GM12878 (cell line): Measurements from ENCODE around the gene IGFBP1. TPM values are rescaled to one million over a fixed set of nuclear protein-coding genes. Genes with fewer than 3 reads are reported as not detected.

Experiments
- ATAC-seq: fragments of 200-7000 bp; cut with Tn5 transposase; 3 replicates; pipeline ENCODE4 v1.9.1; 2020; ENCODE audit warnings: mild to moderate bottlenecking, moderate library complexity
- BruUV-seq: library from RNA; stranded (reverse); fragments of 400-500 nt; replicated peaks from 2 replicates; lab custom pipeline; 2021; lab: Mats Ljungman, UMichigan
- CTCF ChIA-PET: fragments of 300-600 bp; sonication (Branson Sonifier 250); formaldehyde crosslinking; extraction: SDS; loops from one replicate; lab custom pipeline; 2021; ENCODE audit warnings: inconsistent platforms; lab: Yijun Ruan, JAX
- POLR2A ChIA-PET: fragments of 350-600 bp; formaldehyde crosslinking; extraction: SDS; loops from one replicate; lab custom pipeline; 2021; ENCODE audit warnings: inconsistent platforms; lab: Charles Lee
- RAD21 ChIA-PET: fragments of 300-600 bp; sonication (Branson Sonifier 250); formaldehyde crosslinking; loops from one replicate; lab custom pipeline; 2023; ENCODE audit warnings: antibody characterized with exemption; ENCODE audit not compliant: unreplicated experiment; lab: Charles Lee
- SMC1A ChIA-PET: fragments of 300-600 bp; sonication (Branson Sonifier 250); formaldehyde crosslinking; loops from one replicate; lab custom pipeline; 2023; ENCODE audit not compliant: unreplicated experiment, uncharacterized antibody; lab: Charles Lee
- DNase-seq: peaks from one replicate; pipeline ENCODE4 v3.0.0-alpha.2; 2011; ENCODE audit warnings: low read depth, low spot score
- FAIRE-seq: peaks from 3 replicates; lab custom pipeline; 2011; peaks lifted over from hg19 to GRCh38; lab: Jason Lieb, UNC
- H2AFZ ChIP-seq: 2 replicates; pipeline ENCODE4 v1.6.0; 2011; ENCODE audit warnings: low read depth, low read length, control low read depth; ENCODE audit not compliant: control insufficient read depth
- H3K27ac ChIP-seq: 2 replicates; pipeline ENCODE4 v1.5.1; 2011; ENCODE audit warnings: control low read depth; ENCODE audit not compliant: control insufficient read depth, insufficient read depth
- H3K27me3 ChIP-seq, 2 experiments: replicated peaks in 1 of 2; 2 replicates each; pipeline versions ENCODE4 v1.6.0 to v1.6.1; 2011; ENCODE audit warnings: low read length in 1 of 2; ENCODE audit not compliant: control insufficient read depth in 2 of 2, insufficient read depth in 2 of 2
- H3K36me3 ChIP-seq, 2 experiments: 2 replicates each; pipeline ENCODE4 v1.5.1; 2011; ENCODE audit warnings: low read length in 1 of 2; ENCODE audit not compliant: control insufficient read depth in 2 of 2, insufficient read depth in 2 of 2
- H3K4me1 ChIP-seq: 2 replicates; pipeline ENCODE4 v1.6.1; 2011; ENCODE audit warnings: mild to moderate bottlenecking, low read length, moderate library complexity, mixed read lengths; ENCODE audit not compliant: control insufficient read depth, insufficient read depth
- H3K4me2 ChIP-seq: 2 replicates; pipeline ENCODE4 v1.6.0; 2011; ENCODE audit warnings: control low read depth; ENCODE audit not compliant: control insufficient read depth, insufficient read depth
- H3K4me3 ChIP-seq: fragments of 200-600 bp; sonication (generic); 2 replicates; pipeline ENCODE4 v1.5.1; 2016
- H3K79me2 ChIP-seq: 2 replicates; pipeline ENCODE4 v1.6.0; 2011; ENCODE audit warnings: low read length; ENCODE audit not compliant: control insufficient read depth, insufficient read depth
- H3K9ac ChIP-seq: 2 replicates; pipeline ENCODE4 v1.8.0; 2011; ENCODE audit warnings: low read length, control low read depth, mixed read lengths; ENCODE audit not compliant: control insufficient read depth, insufficient read depth
- H3K9me3 ChIP-seq: replicated peaks from 3 replicates; pipeline ENCODE4 v1.5.1; 2011; ENCODE audit warnings: mild to moderate bottlenecking, low read length; ENCODE audit not compliant: control insufficient read depth, insufficient read depth
- H4K20me1 ChIP-seq: 2 replicates; pipeline ENCODE4 v1.6.0; 2011; ENCODE audit not compliant: control insufficient read depth, insufficient read depth
- ATF3 ChIP-seq: IDR thresholded peaks from 2 replicates; pipeline ENCODE4 v1.6.1; 2011; ENCODE audit warnings: low read depth, mild to moderate bottlenecking, low read length, moderate library complexity, borderline replicate concordance; ENCODE audit errors: extremely low read depth
- EED ChIP-seq: sonication (generic); IDR thresholded peaks from 2 replicates; pipeline ENCODE4 v1.6.1; 2016; ENCODE audit warnings: antibody characterized with exemption, low read depth
- EZH2 ChIP-seq: IDR thresholded peaks from 2 replicates; pipeline ENCODE4 v1.6.1; 2012; ENCODE audit warnings: low read depth, mild to moderate bottlenecking, control low read depth, inconsistent platforms, low read length, borderline replicate concordance; ENCODE audit not compliant: control insufficient read depth
- HSF1 ChIP-seq: fragments of 150-350 bp; IDR thresholded peaks from 2 replicates; pipeline ENCODE4 v1.6.1; 2014; ENCODE audit warnings: mild to moderate bottlenecking, low read depth, low read length
- RAD51 ChIP-seq: fragments of 450-650 bp; IDR thresholded peaks from 2 replicates; pipeline ENCODE4 v1.6.1; 2016; ENCODE audit warnings: moderate library complexity, mild to moderate bottlenecking, inconsistent platforms
- RBBP5 ChIP-seq: fragments of 200-600 bp; sonication (generic); conservative IDR thresholded peaks from 2 replicates; pipeline ENCODE4 v1.6.1; 2016
- RELB ChIP-seq: fragments of 450-650 bp; IDR thresholded peaks from 2 replicates; pipeline ENCODE4 v1.6.1; 2017; ENCODE audit warnings: low read depth, mild to moderate bottlenecking, moderate library complexity
- WRNIP1 ChIP-seq: IDR thresholded peaks from 2 replicates; pipeline ENCODE4 v1.6.1; 2011; ENCODE audit warnings: low read depth, low read length, improper control_type of control experiment, borderline replicate concordance
- ZNF592 ChIP-seq: fragments of 450-650 bp; IDR thresholded peaks from 2 replicates; pipeline ENCODE4 v1.6.1; 2017; ENCODE audit warnings: mild to moderate bottlenecking, moderate library complexity
- ZNF622 ChIP-seq: fragments of 450-650 bp; IDR thresholded peaks from 2 replicates; pipeline ENCODE4 v1.6.1; 2017; ENCODE audit warnings: mild to moderate bottlenecking, inconsistent platforms
- ZNF687 ChIP-seq: fragments of 450-650 bp; IDR thresholded peaks from 2 replicates; pipeline ENCODE4 v1.6.1; 2017; ENCODE audit warnings: mild to moderate bottlenecking, moderate library complexity
- WGBS: methylation state at CpG from one replicate; pipeline ENCODE4 v1.1.6; 2016; ENCODE audit warnings: low lambda C conversion rate; ENCODE audit not compliant: insufficient replicate concordance, insufficient coverage; ENCODE audit errors: missing lambda C conversion rate; 5-methylcytosine and 5-hydroxymethylcytosine counted together
- in situ Hi-C: fragments of 300-500 bp; cut with MboI; formaldehyde crosslinking; loops from 9 replicates; pipeline ENCODE4 v1.14.3; 2018; ENCODE audit warnings: mixed read lengths
- intact Hi-C: fragments of 100-400 bp; cut with micrococcal nuclease; formaldehyde crosslinking; loops from one replicate; pipeline ENCODE4 v1.14.2; 2022; ENCODE audit not compliant: unreplicated experiment
- polyA plus RNA-seq, 11 experiments: library from polyadenylated mRNA; depleted of rRNA in 4 of 11; unstranded in 6 of 11; stranded (reverse) in 5 of 11; fragments of >200 nt; fragmentation: Nextera tagmentation in 4 of 11; fragmentation: Illumina TruSeq in 1 of 11; extraction: Ambion mirVana in 4 of 11; extraction: Trizol in 1 of 11; gene quantifications; 1 replicate in 1 of 11; 2 replicates in 10 of 11; pipeline versions ENCODE4 v1.2.1 to v1.2.3, GENCODE V29; 2011 to 2016; ENCODE audit warnings: inconsistent platforms in 2 of 11, missing spikeins in 2 of 11, low read depth in 1 of 11
- total RNA-seq, 4 experiments: library from RNA; depleted of rRNA in 3 of 4; stranded (reverse); fragments of >200 nt in 3 of 4; fragmentation: Illumina TruSeq in 1 of 4; extraction: Trizol in 1 of 4; gene quantifications; 2 replicates each; pipeline versions ENCODE4 v1.2.1 to v1.2.3, GENCODE V29; 2013 to 2021

Gene IGFBP1
- total and polyA plus RNA-seq, 10 of the 15 experiments (the other 5 are each of a cell fraction or from before 2014, with no cell fraction given) = 0.13 TPM; not detected in 9

- RAD21 ChIA-PET = no interaction called here
- no peak for ATAC-seq
- in situ Hi-C loops = no loop called here
- no peak overlapping the region for H3K4me2 ChIP-seq
- TF ChIP-seq ZNF687 (no peak), ATF3 (no peak), ZNF622 (no peak), EED (no peak), RBBP5 (no peak), ZNF592 (no peak), RAD51 (no peak), WRNIP1 (no peak), RELB (no peak), HSF1 (no peak), EZH2 (no peak)
- TF ChIP-seq, all 136 proteins: peak for 0
- intact Hi-C loops = loop anchor here (10.0 kb wide), 1 partner anchor 1343 kb away; no protein-coding TSS in a partner anchor
- no TSS peak for BruUV-seq
- no peaks in the 10 kb centered on the region for H3K4me1 ChIP-seq
- 32% methylated on average over 9 of the region's 9 CpGs for WGBS
- H2AFZ ChIP-seq = no peak overlapping the region
- peaks cover 0 to 1% of the 10 kb centered on the region in 2 experiments; a peak in 2 of 4 replicates for H3K27me3 ChIP-seq
- FAIRE-seq (no peak), DNase-seq (no peak)
- no peaks in the 10 kb centered on the region for H3K36me3 ChIP-seq
- no peaks in the 10 kb centered on the region for H3K9me3 ChIP-seq
- no peak overlapping the region for H3K9ac ChIP-seq
- H3K79me2 ChIP-seq = no peaks in the 10 kb centered on the region
- ChIA-PET SMC1A (interaction anchor here (1.0 kb wide), 1 partner anchor 24 kb away, joined by 3 read pairs; no protein-coding TSS in a partner anchor), CTCF (no interaction called here), POLR2A (no interaction called here)
- no peaks in the 10 kb centered on the region for H4K20me1 ChIP-seq
- H3K27ac ChIP-seq = no peak overlapping the region
- H3K4me3 ChIP-seq = no peak overlapping the region
Measured at GRCh38 chr7:45911311-45911710, 23.0 kb downstream of the IGFBP1 start.
